Breast epithelium (tissue), 4 donors: ENCODE data around the gene C17orf75. TPM values are rescaled to one million over a fixed set of nuclear protein-coding genes. Genes with fewer than 3 reads are reported as not detected.

Experiments used
- DNase-seq, 2 donors: peaks; one replicate each; pipeline ENCODE4 v3.0.0-alpha.2; 2019; ENCODE audit warnings: low spot score in 2 of 2
- H3K27ac ChIP-seq, 2 donors: fragments of 200-600 bp; sonication (generic) in 1 of 2; one replicate each; pipeline ENCODE4 v1.5.1; 2016 to 2019; ENCODE audit warnings: mild to moderate bottlenecking in 1 of 2
- H3K27me3 ChIP-seq, 2 donors: fragments of 200-600 bp; sonication (generic) in 1 of 2; one replicate each; pipeline versions ENCODE4 v1.5.1 to v1.6.0; 2017 to 2019; ENCODE audit warnings: control low read depth in 1 of 2, mild to moderate bottlenecking in 1 of 2
- H3K36me3 ChIP-seq: fragments of 200-600 bp; one replicate; pipeline ENCODE4 v1.5.1; 2019
- H3K4me1 ChIP-seq, 2 donors: fragments of 200-600 bp; sonication (generic); one replicate each; pipeline ENCODE4 v1.5.1; 2016 to 2019; ENCODE audit warnings: control low read depth in 1 of 2
- H3K4me3 ChIP-seq, 3 donors: fragments of 200-600 bp; sonication (generic); 1 replicate in 2 of 3; 2 replicates in 1 of 3; pipeline ENCODE4 v1.5.1; 2016 to 2019; ENCODE audit warnings: mild to moderate bottlenecking in 3 of 3, moderate library complexity in 2 of 3
- H3K9me3 ChIP-seq, 2 donors: fragments of 200-600 bp; sonication (generic) in 1 of 2; one replicate each; pipeline ENCODE4 v1.5.1; 2016 to 2019; ENCODE audit warnings: control low read depth in 1 of 2
- POLR2A ChIP-seq: fragments of 450-650 bp; IDR thresholded peaks from one replicate; pipeline ENCODE4 v1.6.1; 2016; ENCODE audit warnings: antibody characterized with exemption, mild to moderate bottlenecking, moderate library complexity
- POLR2AphosphoS5 ChIP-seq, 3 donors: sonication (generic); formaldehyde crosslinking; IDR thresholded peaks; one replicate each; pipeline ENCODE4 v1.6.1; 2017; ENCODE audit warnings: antibody characterized with exemption in 3 of 3
- intact Hi-C: fragments of 100-400 bp; cut with DNase I; formaldehyde crosslinking; loops from one replicate; pipeline ENCODE4 v1.15.1; 2023; ENCODE audit warnings: low total_unique reads
- total RNA-seq, 3 donors: library from RNA; depleted of rRNA; stranded (reverse); fragments of >200 nt; gene quantifications; one replicate each; pipeline ENCODE4 v1.1.0, GENCODE V29; 2016
- TF ChIP-seq, protein P1 (sequence below), 3 donors: fragments of 450-650 bp; IDR thresholded peaks; one replicate each; pipeline ENCODE4 v1.5.1; 2016 to 2017; ENCODE audit warnings: antibody characterized with exemption in 3 of 3, mild to moderate bottlenecking in 3 of 3, moderate library complexity in 3 of 3

C17orf75 gene
- total RNA-seq, 3 donors from 2014 or later: 11.5 to 16.5 (median 14.7) TPM

- Histone ChIP-seq H3K9me3 (no peaks in the 10 kb centered on the region), H3K36me3 (no peaks in the 10 kb centered on the region), H3K4me1 (peaks cover 0 to 7% of the 10 kb centered on the region in 2 donors), H3K27ac (no peak overlapping the region), H3K27me3 (no peaks in the 10 kb centered on the region), H3K4me3 (no peak overlapping the region)
- no peak for DNase-seq
- TF ChIP-seq POLR2A: no peak
- TF ChIP-seq, protein P1, sequence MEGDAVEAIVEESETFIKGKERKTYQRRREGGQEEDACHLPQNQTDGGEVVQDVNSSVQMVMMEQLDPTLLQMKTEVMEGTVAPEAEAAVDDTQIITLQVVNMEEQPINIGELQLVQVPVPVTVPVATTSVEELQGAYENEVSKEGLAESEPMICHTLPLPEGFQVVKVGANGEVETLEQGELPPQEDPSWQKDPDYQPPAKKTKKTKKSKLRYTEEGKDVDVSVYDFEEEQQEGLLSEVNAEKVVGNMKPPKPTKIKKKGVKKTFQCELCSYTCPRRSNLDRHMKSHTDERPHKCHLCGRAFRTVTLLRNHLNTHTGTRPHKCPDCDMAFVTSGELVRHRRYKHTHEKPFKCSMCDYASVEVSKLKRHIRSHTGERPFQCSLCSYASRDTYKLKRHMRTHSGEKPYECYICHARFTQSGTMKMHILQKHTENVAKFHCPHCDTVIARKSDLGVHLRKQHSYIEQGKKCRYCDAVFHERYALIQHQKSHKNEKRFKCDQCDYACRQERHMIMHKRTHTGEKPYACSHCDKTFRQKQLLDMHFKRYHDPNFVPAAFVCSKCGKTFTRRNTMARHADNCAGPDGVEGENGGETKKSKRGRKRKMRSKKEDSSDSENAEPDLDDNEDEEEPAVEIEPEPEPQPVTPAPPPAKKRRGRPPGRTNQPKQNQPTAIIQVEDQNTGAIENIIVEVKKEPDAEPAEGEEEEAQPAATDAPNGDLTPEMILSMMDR (IDR thresholded peaks at IDR 0.05): no peak
- TF ChIP-seq POLR2AphosphoS5 (IDR thresholded peaks at IDR 0.05): no peak
- intact Hi-C loops: no loop called here
Measured at GRCh38 chr17:32345951-32346600, 4.1 kb upstream of the C17orf75 start.

DNA sequence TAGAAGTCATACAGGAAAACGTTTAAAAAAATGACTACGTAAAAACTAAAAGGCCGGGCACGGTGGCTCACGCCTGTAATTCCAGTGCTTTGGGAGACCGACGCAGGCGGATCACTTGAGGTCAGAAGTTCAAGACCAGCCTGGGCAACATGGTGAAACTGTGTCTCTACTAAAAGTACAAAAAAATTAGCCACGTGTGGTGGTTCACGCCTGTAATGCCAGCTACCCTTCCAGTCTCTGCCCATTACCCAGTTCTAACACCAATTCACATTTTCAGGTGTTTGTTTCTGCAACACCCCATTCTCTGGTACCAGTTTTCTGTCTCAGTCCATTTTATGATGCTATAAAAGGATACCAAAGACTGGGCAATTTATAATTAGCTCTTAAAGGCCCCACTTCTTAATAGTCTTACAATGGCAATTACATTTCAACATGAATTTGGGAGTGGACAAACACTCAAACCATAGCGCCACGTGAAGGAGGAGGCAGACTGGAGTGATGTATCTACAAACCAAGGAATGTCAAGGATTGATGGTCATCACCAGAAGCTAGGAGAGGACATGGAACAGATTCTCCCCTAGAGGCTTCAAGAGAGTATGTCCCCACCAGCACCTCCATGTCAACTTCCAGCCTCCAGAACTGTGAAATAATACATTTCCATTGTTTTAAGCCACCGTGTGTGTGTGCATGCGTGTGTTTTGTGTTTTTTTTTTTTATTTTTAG, 791 bp upstream of the C17orf75 start:
- peaks cover 5% of the 10 kb centered on the region for H3K36me3 ChIP-seq
- TF ChIP-seq, protein P1 (IDR thresholded peaks at IDR 0.05): no peak
- TF ChIP-seq POLR2A: no peak
- TF ChIP-seq POLR2AphosphoS5 (IDR thresholded peaks at IDR 0.05): no peak
- intact Hi-C loops: no loop called here
- H3K27me3 ChIP-seq: no peaks in the 10 kb centered on the region
- H3K4me3 ChIP-seq: peak overlapping the region; percentile 57 to 72 (median 70)
- H3K27ac ChIP-seq: peak overlapping the region; percentile 81
- H3K9me3 ChIP-seq: no peaks in the 10 kb centered on the region
- no peaks in the 10 kb centered on the region for H3K4me1 ChIP-seq
- DNase-seq: no peak

DNA sequence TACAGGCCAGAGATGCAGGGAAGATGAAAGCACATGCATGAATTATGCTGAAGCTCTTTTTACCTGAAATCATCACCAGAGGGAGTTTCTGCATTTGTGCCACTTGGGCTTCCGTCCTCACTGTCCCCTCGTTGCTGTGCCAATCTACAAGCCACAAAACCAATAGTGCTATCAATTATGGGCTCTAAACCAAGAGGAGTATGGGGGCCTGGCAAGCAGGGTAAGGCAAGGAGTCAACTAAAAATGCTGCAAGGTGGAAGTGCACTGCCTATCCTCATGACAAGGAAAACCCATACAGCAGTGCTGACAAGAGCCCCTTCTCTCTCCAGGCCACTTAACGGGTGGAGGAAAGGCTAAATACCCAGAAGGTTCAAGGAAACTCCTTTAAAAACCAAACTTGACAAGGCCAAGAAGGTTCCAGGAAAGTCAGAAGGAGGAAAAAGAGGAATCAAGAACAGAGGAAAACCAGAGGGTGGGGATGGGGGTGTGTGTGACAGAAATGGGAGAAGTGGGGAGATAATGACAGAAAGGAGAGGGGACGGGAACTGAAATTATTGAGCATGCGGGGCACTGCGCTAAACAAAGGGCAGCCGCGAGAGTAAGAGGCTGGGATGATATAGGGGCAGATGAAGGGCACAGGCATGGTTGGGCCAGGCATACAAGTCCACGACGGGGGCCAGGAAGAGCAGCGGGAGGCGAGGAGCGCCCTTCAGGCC, 674 bp downstream of the C17orf75 start:
- H3K27ac ChIP-seq: peak overlapping the region; percentile 81
- no peaks in the 10 kb centered on the region for H3K27me3 ChIP-seq
- no peak for DNase-seq
- H3K4me3 ChIP-seq: peak overlapping the region; percentile 57 to 72 (median 70)
- intact Hi-C loops: no loop called here
- H3K9me3 ChIP-seq: no peaks in the 10 kb centered on the region
- no peaks in the 10 kb centered on the region for H3K4me1 ChIP-seq
- peaks cover 5% of the 10 kb centered on the region for H3K36me3 ChIP-seq
- TF ChIP-seq POLR2A (no peak), POLR2AphosphoS5 (IDR thresholded peaks at IDR 0.05) (no peak)
- TF ChIP-seq, protein P1 (IDR thresholded peaks at IDR 0.05): no peak

DNA sequence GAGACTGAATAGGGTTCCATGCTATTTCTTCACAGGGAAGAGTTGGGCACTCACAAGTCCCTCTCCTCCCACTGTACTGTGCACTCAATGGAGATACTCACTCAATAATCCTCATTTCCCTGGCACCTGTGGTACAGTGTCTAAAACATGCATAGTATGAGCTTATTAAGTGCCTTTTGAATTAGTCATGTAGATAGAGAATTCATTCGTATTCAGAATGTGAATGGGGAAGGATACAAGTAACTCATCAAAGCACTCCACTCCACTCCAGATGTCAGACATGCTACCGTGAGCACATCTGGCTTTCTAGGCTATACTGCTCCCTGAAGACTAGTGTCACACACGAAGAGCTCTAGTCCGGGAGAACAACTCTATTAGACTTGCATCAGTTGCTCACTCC, 6.3 kb downstream of the C17orf75 start:
- no peak for DNase-seq

More for the DNA sequence above, 6.3 kb downstream of the C17orf75 start:
- intact Hi-C loops: no loop called here
- H3K9me3 ChIP-seq: no peaks in the 10 kb centered on the region
- TF ChIP-seq POLR2AphosphoS5 (IDR thresholded peaks at IDR 0.05) (no peak), POLR2A (no peak)
- TF ChIP-seq, protein P1 (IDR thresholded peaks at IDR 0.05): no peak
- H3K27me3 ChIP-seq: no peaks in the 10 kb centered on the region
- H3K4me1 ChIP-seq: no peaks in the 10 kb centered on the region
- H3K4me3 ChIP-seq: no peak overlapping the region
- H3K36me3 ChIP-seq: peaks cover 5% of the 10 kb centered on the region
- H3K27ac ChIP-seq: no peak overlapping the region
